Posterior cingulate gyrus (tissue), 11 donors: ENCODE results near the gene MED16.

ENCODE experiments used
- DNase-seq, 10 donors: peaks; one replicate each; pipeline versions ENCODE4 v3.0.0 to v3.0.0-alpha.2; 2020 to 2021; ENCODE audit warnings: mixed read lengths in 3 of 10
- intact Hi-C: fragments of 100-400 bp; cut with DNase I; formaldehyde crosslinking; loops from one replicate; pipeline ENCODE4 v1.15.1; 2023

The MED16 gene

GRCh38 chr19:928471-929202 is 35.6 kb upstream of the MED16 start:
- DNase-seq = no peak
- intact Hi-C loops = loop anchor here (10.0 kb wide), 1 partner anchor 264 kb away; the partner anchor contains the start of gene RNF126

GRCh38 chr19:927780-928401 is 34.9 kb upstream of the MED16 start:
- intact Hi-C loops = loop anchor here (10.0 kb wide), 1 partner anchor 263 kb away; the partner anchor contains the start of gene RNF126
- DNase-seq = no peak

GRCh38 chr19:927351-927779 is 34.4 kb upstream of the MED16 start:
- intact Hi-C loops = loop anchor here (10.0 kb wide), 1 partner anchor 263 kb away; the partner anchor contains the start of gene RNF126
- DNase-seq = no peak

GRCh38 chr19:926589-927350 is 33.8 kb upstream of the MED16 start:
- intact Hi-C loops = loop anchor here (10.0 kb wide), 1 partner anchor 262 kb away; the partner anchor contains the start of gene RNF126
- DNase-seq = no peak

- intact Hi-C loops = loop anchor here (10.0 kb wide), 1 partner anchor 261 kb away; the partner anchor contains the start of gene RNF126
- DNase-seq = no peak
Measured at GRCh38 chr19:926323-926588, 33.3 kb upstream of the MED16 start.

- intact Hi-C loops = loop anchor here (10.0 kb wide), 1 partner anchor 261 kb away; the partner anchor contains the start of gene RNF126
- DNase-seq = peak; percentile 63 to 97 (median 76)
Measured at GRCh38 chr19:925526-926322, 32.7 kb upstream of the MED16 start, which contains the start of gene ARID3A. Gene ARID3A, plus strand, starts transcription at chr19:926035. Its CDS starts 3,494 bp downstream, at chr19:929529.

- peak in 1 of 10 donors; percentile 58 for DNase-seq
- intact Hi-C loops = loop anchor here (10.0 kb wide), 1 partner anchor 260 kb away; the partner anchor contains the start of gene RNF126
Measured at GRCh38 chr19:925087-925525, 32.1 kb upstream of the MED16 start.

- intact Hi-C loops = loop anchor here (10.0 kb wide), 1 partner anchor 260 kb away; the partner anchor contains the start of gene RNF126
- no peak for DNase-seq
Measured at GRCh38 chr19:924553-925086, 31.6 kb upstream of the MED16 start.

- peak in 1 of 10 donors; percentile 79 for DNase-seq
Measured at GRCh38 chr19:920051-920864, 27.3 kb upstream of the MED16 start.

GRCh38 chr19:919199-920050 is 26.4 kb upstream of the MED16 start:
- intact Hi-C loops = loop anchor here (2.0 to 10.0 kb wide), 3 partner anchors 57 to 255 kb away; partner anchors contain the start of gene RNF126
- peak in 1 of 10 donors; percentile 77 for DNase-seq

More at GRCh38 chr19:920051-920864, 27.3 kb upstream of the MED16 start:
- intact Hi-C loops = loop anchor here (2.0 to 10.0 kb wide), 2 partner anchors 57 to 255 kb away; partner anchors contain the start of gene RNF126

GRCh38 chr19:918481-919198 is 25.7 kb upstream of the MED16 start:
- intact Hi-C loops = loop anchor here (5.0 kb wide), 1 partner anchor 146 kb away; no protein-coding TSS in a partner anchor
- DNase-seq = no peak

- intact Hi-C loops = loop anchor here (5.0 kb wide), 1 partner anchor 146 kb away; no protein-coding TSS in a partner anchor
- no peak for DNase-seq
Measured at GRCh38 chr19:918152-918437, 25.1 kb upstream of the MED16 start.

GRCh38 chr19:917323-918151 is 24.6 kb upstream of the MED16 start, which contains the start of gene KISS1R:
Gene KISS1R, plus strand, starts transcription at chr19:917333. Its CDS starts 170 bp downstream, at chr19:917503.
- peak in 1 of 10 donors; percentile 89 for DNase-seq
- intact Hi-C loops = loop anchor here (5.0 kb wide), 1 partner anchor 145 kb away; no protein-coding TSS in a partner anchor

- intact Hi-C loops = loop anchor here (5.0 kb wide), 1 partner anchor 144 kb away; no protein-coding TSS in a partner anchor
- DNase-seq = no peak
Measured at GRCh38 chr19:916645-917322, 23.8 kb upstream of the MED16 start.

- intact Hi-C loops = no loop called here
- DNase-seq = peak; percentile 65 to 97 (median 81)
Measured at GRCh38 chr19:913080-913748, 20.2 kb upstream of the MED16 start, which contains the start of gene R3HDM4. Gene R3HDM4, minus strand, starts transcription at chr19:913219. Its CDS starts 62 bp downstream, at chr19:913157.
